Hepatocyte (in vitro differentiated cells): ENCODE results near the gene WASF3. TPM values are rescaled to one million over a fixed set of nuclear protein-coding genes. Genes with fewer than 3 reads are reported as not detected.

Experiments used
- DNase-seq: peaks from one replicate; pipeline ENCODE4 v3.0.0-alpha.2; 2016; ENCODE audit warnings: low spot score
- H2AFZ ChIP-seq: fragments of 200-600 bp; sonication (generic); 2 replicates; pipeline ENCODE4 v1.6.0; 2016; ENCODE audit warnings: antibody characterized with exemption, mild to moderate bottlenecking
- H3K27ac ChIP-seq: fragments of 200-600 bp; sonication (generic); 2 replicates; pipeline ENCODE4 v1.5.1; 2016; ENCODE audit warnings: mild to moderate bottlenecking
- H3K27me3 ChIP-seq: fragments of 200-600 bp; sonication (generic); 2 replicates; pipeline ENCODE4 v1.6.1; 2016
- H3K36me3 ChIP-seq: fragments of 200-600 bp; sonication (generic); replicated peaks from 2 replicates; pipeline ENCODE4 v1.5.1; 2016; ENCODE audit warnings: low read depth; ENCODE audit not compliant: insufficient read depth
- H3K4me1 ChIP-seq: fragments of 200-600 bp; sonication (generic); 2 replicates; pipeline ENCODE4 v1.5.1; 2016; ENCODE audit warnings: mild to moderate bottlenecking, moderate library complexity; ENCODE audit not compliant: insufficient read depth
- H3K4me2 ChIP-seq: fragments of 200-600 bp; sonication (generic); 2 replicates; pipeline ENCODE4 v1.6.0; 2016
- H3K4me3 ChIP-seq: fragments of 200-600 bp; sonication (generic); 2 replicates; pipeline ENCODE4 v1.5.1; 2016; ENCODE audit warnings: mild to moderate bottlenecking
- H3K79me2 ChIP-seq: fragments of 200-600 bp; sonication (generic); 2 replicates; pipeline ENCODE4 v1.6.0; 2017; ENCODE audit warnings: mild to moderate bottlenecking
- H3K9me2 ChIP-seq: fragments of 200-600 bp; sonication (generic); replicated peaks from 2 replicates; pipeline ENCODE4 v1.6.0; 2017; ENCODE audit warnings: mild to moderate bottlenecking; ENCODE audit not compliant: insufficient read depth
- H3K9me3 ChIP-seq: fragments of 200-600 bp; sonication (generic); 2 replicates; pipeline ENCODE4 v1.5.1; 2016; ENCODE audit warnings: low read depth, mild to moderate bottlenecking
- H4K20me1 ChIP-seq: fragments of 200-600 bp; sonication (generic); 2 replicates; pipeline ENCODE4 v1.6.0; 2016; ENCODE audit warnings: mild to moderate bottlenecking; ENCODE audit not compliant: insufficient read depth, poor library complexity, severe bottlenecking
- EZH2 ChIP-seq: fragments of 200-600 bp; sonication (generic); IDR thresholded peaks from 2 replicates; pipeline ENCODE4 v1.6.1; 2016; ENCODE audit warnings: antibody characterized with exemption, mild to moderate bottlenecking, borderline replicate concordance
- EZH2phosphoT487 ChIP-seq: fragments of 200-600 bp; sonication (generic); IDR thresholded peaks from one replicate; pipeline ENCODE4 v1.6.1; 2018; ENCODE audit warnings: antibody characterized with exemption, mild to moderate bottlenecking, low read depth, moderate library complexity; ENCODE audit not compliant: unreplicated experiment, severe bottlenecking
- WGBS: methylation state at CpG from one replicate; pipeline ENCODE4 v1.1.6; 2016; ENCODE audit warnings: low lambda C conversion rate; ENCODE audit errors: missing lambda C conversion rate; 5-methylcytosine and 5-hydroxymethylcytosine counted together
- polyA plus RNA-seq: library from polyadenylated mRNA; unstranded; fragments of >200 nt; fragmentation: Nextera tagmentation; extraction: Ambion mirVana; gene quantifications from 2 replicates; pipeline ENCODE4 v1.2.1, GENCODE V29; 2016
- total RNA-seq: library from RNA; depleted of rRNA; stranded (reverse); fragments of >200 nt; gene quantifications from 2 replicates; pipeline ENCODE4 v1.2.3, GENCODE V29; 2014
- TF ChIP-seq, protein P1 (sequence below): fragments of 200-600 bp; sonication (generic); IDR thresholded peaks from 2 replicates; pipeline ENCODE4 v1.5.1; 2016; ENCODE audit warnings: antibody characterized with exemption, mild to moderate bottlenecking; ENCODE audit not compliant: poor library complexity

The WASF3 gene, protein sequence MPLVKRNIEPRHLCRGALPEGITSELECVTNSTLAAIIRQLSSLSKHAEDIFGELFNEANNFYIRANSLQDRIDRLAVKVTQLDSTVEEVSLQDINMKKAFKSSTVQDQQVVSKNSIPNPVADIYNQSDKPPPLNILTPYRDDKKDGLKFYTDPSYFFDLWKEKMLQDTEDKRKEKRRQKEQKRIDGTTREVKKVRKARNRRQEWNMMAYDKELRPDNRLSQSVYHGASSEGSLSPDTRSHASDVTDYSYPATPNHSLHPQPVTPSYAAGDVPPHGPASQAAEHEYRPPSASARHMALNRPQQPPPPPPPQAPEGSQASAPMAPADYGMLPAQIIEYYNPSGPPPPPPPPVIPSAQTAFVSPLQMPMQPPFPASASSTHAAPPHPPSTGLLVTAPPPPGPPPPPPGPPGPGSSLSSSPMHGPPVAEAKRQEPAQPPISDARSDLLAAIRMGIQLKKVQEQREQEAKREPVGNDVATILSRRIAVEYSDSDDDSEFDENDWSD
- total RNA-seq (15.5 and 17.8 TPM in 2 replicates), polyA plus RNA-seq (10.1 and 10.4 TPM in 2 replicates)

DNA sequence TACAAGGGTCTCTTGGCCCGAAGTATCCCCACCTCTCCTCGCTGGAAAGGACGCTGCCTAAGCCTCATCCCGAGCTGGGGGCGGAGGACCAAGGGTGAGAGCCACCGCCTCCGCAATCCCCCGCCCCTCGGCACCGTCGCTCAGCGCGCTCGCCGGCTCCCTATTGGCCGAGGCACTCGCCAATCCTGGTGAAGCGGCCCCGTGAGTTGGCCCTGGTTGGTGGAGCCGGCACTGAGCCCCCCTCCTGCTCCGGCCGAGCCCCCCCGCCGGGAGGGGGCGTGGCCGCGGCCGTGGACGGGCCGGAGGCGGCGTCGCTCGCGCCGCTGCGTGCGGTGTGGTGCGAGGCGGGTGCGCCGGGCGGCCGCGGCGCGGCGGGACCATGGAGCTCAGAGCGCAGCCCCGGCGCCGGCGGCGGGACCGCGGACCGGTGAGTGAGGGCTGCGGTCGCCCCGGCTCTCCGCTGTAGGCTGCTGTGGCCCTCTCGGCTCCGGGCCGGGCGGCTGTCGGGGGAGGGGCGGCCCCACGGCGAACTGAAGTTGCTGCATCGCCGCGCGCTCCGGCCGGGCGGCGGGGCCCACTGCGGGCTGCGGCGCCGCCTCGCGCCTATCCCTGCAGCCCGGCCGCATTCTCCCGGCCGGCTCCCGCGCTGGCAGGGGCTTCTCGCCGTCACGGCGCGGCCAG lies at the start of gene WASF3:
WASF3 (plus strand) TSS at position 291 of the 681 bp plus-strand sequence. CDS start 84,588 bp downstream, outside the sequence.
- H3K79me2 ChIP-seq: peaks cover 33% of the 10 kb centered on the region
- H3K4me1 ChIP-seq: peaks cover 8% of the 10 kb centered on the region
- no peaks in the 10 kb centered on the region for H3K36me3 ChIP-seq
- no peaks in the 10 kb centered on the region for H3K9me3 ChIP-seq
- TF ChIP-seq EZH2phosphoT487: no peak
- TF ChIP-seq EZH2: no peak
- TF ChIP-seq, protein P1, sequence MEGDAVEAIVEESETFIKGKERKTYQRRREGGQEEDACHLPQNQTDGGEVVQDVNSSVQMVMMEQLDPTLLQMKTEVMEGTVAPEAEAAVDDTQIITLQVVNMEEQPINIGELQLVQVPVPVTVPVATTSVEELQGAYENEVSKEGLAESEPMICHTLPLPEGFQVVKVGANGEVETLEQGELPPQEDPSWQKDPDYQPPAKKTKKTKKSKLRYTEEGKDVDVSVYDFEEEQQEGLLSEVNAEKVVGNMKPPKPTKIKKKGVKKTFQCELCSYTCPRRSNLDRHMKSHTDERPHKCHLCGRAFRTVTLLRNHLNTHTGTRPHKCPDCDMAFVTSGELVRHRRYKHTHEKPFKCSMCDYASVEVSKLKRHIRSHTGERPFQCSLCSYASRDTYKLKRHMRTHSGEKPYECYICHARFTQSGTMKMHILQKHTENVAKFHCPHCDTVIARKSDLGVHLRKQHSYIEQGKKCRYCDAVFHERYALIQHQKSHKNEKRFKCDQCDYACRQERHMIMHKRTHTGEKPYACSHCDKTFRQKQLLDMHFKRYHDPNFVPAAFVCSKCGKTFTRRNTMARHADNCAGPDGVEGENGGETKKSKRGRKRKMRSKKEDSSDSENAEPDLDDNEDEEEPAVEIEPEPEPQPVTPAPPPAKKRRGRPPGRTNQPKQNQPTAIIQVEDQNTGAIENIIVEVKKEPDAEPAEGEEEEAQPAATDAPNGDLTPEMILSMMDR: no peak
- H4K20me1 ChIP-seq: peaks cover 4% of the 10 kb centered on the region
- peak within 1 kb of the TSS; percentile 94 for H2AFZ ChIP-seq
- peak; percentile 97 for DNase-seq
- H3K9me2 ChIP-seq: no peaks in the 10 kb centered on the region
- peaks cover 6% of the 10 kb centered on the region for H3K27me3 ChIP-seq
- H3K4me2 ChIP-seq: peak within 1 kb of the TSS; percentile 98
- peak within 1 kb of the TSS; percentile 88 for H3K4me3 ChIP-seq
- H3K27ac ChIP-seq: peak within 1 kb of the TSS; percentile 55
- WGBS: 2% methylated on average over 34 of the region's 94 CpGs

DNA sequence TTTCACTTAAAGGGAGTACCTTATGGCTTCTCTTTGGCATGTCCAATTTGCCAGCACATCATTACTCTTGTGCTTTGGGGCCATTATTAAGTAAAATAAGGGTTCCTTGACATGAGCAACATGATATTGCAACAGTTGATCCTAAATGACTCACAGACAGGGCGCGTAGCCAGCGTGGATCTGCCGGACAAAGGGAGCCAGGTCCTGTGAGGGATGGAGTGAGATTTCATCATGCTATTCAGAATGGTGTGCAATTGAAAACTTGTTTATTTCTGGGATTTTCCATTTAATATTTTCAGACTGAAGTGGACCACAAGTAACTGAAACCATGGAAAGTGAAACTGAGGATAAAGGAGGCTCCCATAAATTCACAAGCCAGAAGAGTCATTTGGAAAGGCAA lies 48.6 kb upstream of the WASF3 start:
- Histone ChIP-seq H3K9me3 (no peaks in the 10 kb centered on the region), H2AFZ (no peak overlapping the region), H4K20me1 (no peaks in the 10 kb centered on the region), H3K4me2 (no peak overlapping the region), H3K4me3 (no peak overlapping the region), H3K27ac (no peak overlapping the region), H3K27me3 (no peaks in the 10 kb centered on the region), H3K36me3 (no peaks in the 10 kb centered on the region), H3K4me1 (no peaks in the 10 kb centered on the region), H3K79me2 (no peaks in the 10 kb centered on the region), H3K9me2 (no peaks in the 10 kb centered on the region)
- no peak for TF ChIP-seq EZH2phosphoT487
- TF ChIP-seq EZH2: no peak
- TF ChIP-seq, protein P1: no peak
- WGBS: 87% methylated on average over 4 of the region's 4 CpGs
- DNase-seq: no peak

DNA sequence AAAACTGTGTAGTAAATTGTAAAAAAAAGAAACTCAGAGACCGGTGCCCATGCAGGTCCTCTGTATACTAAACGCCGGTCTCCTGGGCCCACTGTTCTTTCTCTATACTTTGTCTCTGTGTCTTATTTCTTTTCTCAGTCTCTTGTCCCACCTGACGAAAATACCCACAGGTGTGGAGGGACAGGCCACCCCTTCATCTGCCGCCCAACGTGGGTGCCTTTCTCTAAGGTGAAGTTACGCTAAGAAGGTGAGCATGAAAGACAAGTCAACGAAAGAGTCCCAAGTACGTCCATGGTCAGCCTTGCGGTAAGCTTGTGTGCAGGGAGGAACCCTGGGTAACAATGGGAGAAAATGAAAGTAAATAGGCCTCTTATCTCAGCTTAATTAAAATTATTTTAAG lies 48.0 kb upstream of the WASF3 start:
- no peaks in the 10 kb centered on the region for H4K20me1 ChIP-seq
- no peak overlapping the region for H3K27ac ChIP-seq
- H3K36me3 ChIP-seq: no peaks in the 10 kb centered on the region
- H3K9me2 ChIP-seq: no peaks in the 10 kb centered on the region
- H3K4me1 ChIP-seq: no peaks in the 10 kb centered on the region
- no peak for DNase-seq
- no peaks in the 10 kb centered on the region for H3K79me2 ChIP-seq
- no peak overlapping the region for H3K4me2 ChIP-seq
- H3K27me3 ChIP-seq: no peaks in the 10 kb centered on the region
- no peak for TF ChIP-seq EZH2phosphoT487
- TF ChIP-seq, protein P1: no peak
- H2AFZ ChIP-seq: no peak overlapping the region
- H3K9me3 ChIP-seq: no peaks in the 10 kb centered on the region
- 92% methylated on average over 10 of the region's 10 CpGs for WGBS
- H3K4me3 ChIP-seq: no peak overlapping the region
